OCI-LY3 (cell line): ENCODE measurements around the gene APOL6.

Source experiments
- CTCF ChIP-seq: fragments of 200-600, 300-600 bp; sonication (generic); IDR thresholded peaks from 2 replicates; pipeline ENCODE4 v1.5.1; 2014; ENCODE audit warnings: antibody characterized with exemption, low read length, low read depth
- EZH2phosphoT487 ChIP-seq: fragments of 200-600 bp; shearing (Covaris generic); IDR thresholded peaks from 2 replicates; pipeline ENCODE4 v1.6.1; 2018; ENCODE audit warnings: antibody characterized with exemption, mixed run types, low read depth

GRCh38 chr22:35617137-35617755, 31.0 kb upstream of the APOL6 start, which contains the start of gene MB:
- TF ChIP-seq CTCF (no peak), EZH2phosphoT487 (no peak)
